HepG2 (cell line): ENCODE data around the gene TIMP3. TPM values are rescaled to one million over a fixed set of nuclear protein-coding genes. Genes with fewer than 3 reads are reported as not detected.

Experiments used
- ATF1 ChIP-seq: IDR thresholded peaks from 2 replicates; pipeline ENCODE4 v1.6.1; 2016; ENCODE audit warnings: mild to moderate bottlenecking, control low read depth
- DR1 ChIP-seq: sonication (generic); formaldehyde crosslinking; IDR thresholded peaks from 2 replicates; pipeline ENCODE4 v1.8.0; 2021; ENCODE audit warnings: mild to moderate bottlenecking, missing genetic modification reagents, inconsistent platforms
- EZH2 ChIP-seq: conservative IDR thresholded peaks from 2 replicates; pipeline ENCODE4 v1.6.1; 2012; ENCODE audit warnings: mild to moderate bottlenecking, low read depth, low read length, moderate library complexity
- FOXP4 ChIP-seq: sonication (generic); formaldehyde crosslinking; IDR thresholded peaks from 2 replicates; pipeline ENCODE4 v1.4.0; 2020; ENCODE audit warnings: missing genetic modification reagents
- HHEX ChIP-seq: IDR thresholded peaks from 2 replicates; pipeline ENCODE4 v1.6.1; 2016; ENCODE audit warnings: control low read depth
- KMT2B ChIP-seq: IDR thresholded peaks from 2 replicates; pipeline ENCODE4 v1.6.1; 2016; ENCODE audit warnings: missing genetic modification reagents, missing compliant biosample characterization
- NAIF1 ChIP-seq: sonication (generic); formaldehyde crosslinking; IDR thresholded peaks from 2 replicates; pipeline ENCODE4 v1.5.0; 2020; ENCODE audit warnings: mild to moderate bottlenecking, missing genetic modification reagents, borderline replicate concordance
- NFKB2 ChIP-seq: sonication (generic); formaldehyde crosslinking; IDR thresholded peaks from 2 replicates; pipeline ENCODE4 v1.4.0; 2020; ENCODE audit warnings: missing genetic modification reagents, borderline replicate concordance
- NFKBIZ ChIP-seq: IDR thresholded peaks from 2 replicates; pipeline ENCODE4 v1.6.1; 2018; ENCODE audit warnings: missing genetic modification reagents, missing compliant biosample characterization
- NFYB ChIP-seq: sonication (generic); formaldehyde crosslinking; IDR thresholded peaks from 2 replicates; pipeline ENCODE4 v1.4.0; 2020; ENCODE audit warnings: missing genetic modification reagents
- NPAS2 ChIP-seq: sonication (generic); formaldehyde crosslinking; IDR thresholded peaks from 2 replicates; pipeline ENCODE4 v1.8.0; 2022; ENCODE audit warnings: mild to moderate bottlenecking, missing genetic modification reagents, borderline replicate concordance
- RARG ChIP-seq: sonication (generic); formaldehyde crosslinking; IDR thresholded peaks from 2 replicates; pipeline ENCODE4 v1.4.0; 2020; ENCODE audit warnings: low read depth, mild to moderate bottlenecking, missing genetic modification reagents
- REXO4 ChIP-seq: sonication (generic); formaldehyde crosslinking; IDR thresholded peaks from 2 replicates; pipeline ENCODE4 v1.8.0; 2022; ENCODE audit warnings: missing genetic modification reagents, mild to moderate bottlenecking, borderline replicate concordance
- SMC3 ChIP-seq: IDR thresholded peaks from 2 replicates; pipeline ENCODE4 v1.6.1; 2011; ENCODE audit warnings: low read length, improper control_type of control experiment
- SNAPC5 ChIP-seq: sonication (generic); formaldehyde crosslinking; IDR thresholded peaks from 2 replicates; pipeline ENCODE4 v1.8.1; 2023; ENCODE audit warnings: mild to moderate bottlenecking, missing genetic modification reagents, borderline replicate concordance
- TIGD3 ChIP-seq: sonication (generic); formaldehyde crosslinking; IDR thresholded peaks from 2 replicates; pipeline ENCODE4 v1.5.1; 2020; ENCODE audit warnings: mild to moderate bottlenecking, missing genetic modification reagents, borderline replicate concordance
- ZNF101 ChIP-seq: sonication (generic); formaldehyde crosslinking; IDR thresholded peaks from 2 replicates; pipeline ENCODE4 v1.4.0; 2020; ENCODE audit warnings: mild to moderate bottlenecking, low read depth, missing genetic modification reagents, borderline replicate concordance
- ZNF607 ChIP-seq: sonication (generic); formaldehyde crosslinking; IDR thresholded peaks from 2 replicates; pipeline ENCODE4 v1.5.1; 2020; ENCODE audit warnings: missing genetic modification reagents, mild to moderate bottlenecking, borderline replicate concordance
- polyA plus RNA-seq, 8 experiments: library from polyadenylated mRNA; depleted of rRNA in 3 of 8; stranded (reverse) in 7 of 8; unstranded in 1 of 8; fragments of >200 nt; fragmentation: Illumina TruSeq in 4 of 8; extraction: Trizol in 4 of 8; gene quantifications; 2 replicates each; pipeline versions ENCODE4 v1.2.1 to v1.2.3, GENCODE V29; 2011 to 2016; ENCODE audit warnings: low read depth in 4 of 8, missing spikeins in 1 of 8, mixed read lengths in 1 of 8; ENCODE audit not compliant: insufficient read depth in 1 of 8
- total RNA-seq, 5 experiments: library from RNA; depleted of rRNA; stranded (reverse); fragments of >200 nt; fragmentation: Illumina TruSeq; extraction: Trizol; gene quantifications; 2 replicates each; pipeline ENCODE4 v1.2.3, GENCODE V29; 2016; ENCODE audit warnings: low read depth in 1 of 5
- TF ChIP-seq, protein P1 (sequence below): sonication (generic); formaldehyde crosslinking; IDR thresholded peaks from 2 replicates; pipeline ENCODE4 v1.4.0; 2020; ENCODE audit warnings: missing genetic modification reagents, borderline replicate concordance
- TF ChIP-seq, protein P2 (sequence below): IDR thresholded peaks from 2 replicates; pipeline ENCODE4 v1.6.1; 2018; ENCODE audit warnings: missing genetic modification reagents

TIMP3 gene
- total and polyA plus RNA-seq, 2 of the 13 experiments (the other 11 are each of a cell fraction or from before 2014, with no cell fraction given): 57.3 to 86.6 TPM

DNA sequence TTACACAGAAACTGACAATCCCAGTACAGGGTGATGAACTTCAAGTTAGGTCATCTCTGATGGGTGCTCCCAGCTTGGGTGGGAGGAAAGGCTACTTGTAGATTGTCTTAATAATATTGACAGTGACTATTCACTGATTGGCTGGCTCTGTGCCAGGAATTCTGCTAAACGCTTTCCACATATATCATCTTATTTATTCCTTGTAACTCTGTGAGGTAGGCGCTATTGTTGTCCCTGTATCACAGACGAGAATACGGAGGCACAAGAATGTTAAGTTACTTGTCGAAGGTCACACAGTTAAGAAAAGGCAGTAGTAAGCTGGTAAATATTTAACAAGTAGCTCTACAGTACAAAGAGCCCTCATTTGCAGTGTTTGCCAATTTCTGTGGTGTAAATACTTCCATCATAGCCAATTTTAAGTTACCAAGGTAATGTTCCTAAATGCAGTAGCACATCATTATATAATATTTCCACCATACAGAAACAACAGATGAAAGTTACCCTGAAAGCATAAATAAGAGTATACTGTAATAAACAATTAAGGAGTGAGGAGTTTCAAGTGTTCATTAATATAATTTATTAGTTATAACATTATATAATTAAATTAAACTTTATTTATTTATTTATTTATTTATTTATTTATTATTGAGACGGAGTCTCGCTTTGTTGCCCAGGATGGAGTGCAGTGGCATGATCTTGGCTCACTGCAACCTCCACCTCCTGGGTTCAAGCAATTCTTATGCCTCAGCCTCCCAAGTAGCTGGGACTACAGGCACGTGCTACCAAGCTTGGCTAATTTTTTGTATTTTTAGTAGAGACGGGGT lies 11.5 kb upstream of the TIMP3 start (continued):
- TF ChIP-seq, protein P1, sequence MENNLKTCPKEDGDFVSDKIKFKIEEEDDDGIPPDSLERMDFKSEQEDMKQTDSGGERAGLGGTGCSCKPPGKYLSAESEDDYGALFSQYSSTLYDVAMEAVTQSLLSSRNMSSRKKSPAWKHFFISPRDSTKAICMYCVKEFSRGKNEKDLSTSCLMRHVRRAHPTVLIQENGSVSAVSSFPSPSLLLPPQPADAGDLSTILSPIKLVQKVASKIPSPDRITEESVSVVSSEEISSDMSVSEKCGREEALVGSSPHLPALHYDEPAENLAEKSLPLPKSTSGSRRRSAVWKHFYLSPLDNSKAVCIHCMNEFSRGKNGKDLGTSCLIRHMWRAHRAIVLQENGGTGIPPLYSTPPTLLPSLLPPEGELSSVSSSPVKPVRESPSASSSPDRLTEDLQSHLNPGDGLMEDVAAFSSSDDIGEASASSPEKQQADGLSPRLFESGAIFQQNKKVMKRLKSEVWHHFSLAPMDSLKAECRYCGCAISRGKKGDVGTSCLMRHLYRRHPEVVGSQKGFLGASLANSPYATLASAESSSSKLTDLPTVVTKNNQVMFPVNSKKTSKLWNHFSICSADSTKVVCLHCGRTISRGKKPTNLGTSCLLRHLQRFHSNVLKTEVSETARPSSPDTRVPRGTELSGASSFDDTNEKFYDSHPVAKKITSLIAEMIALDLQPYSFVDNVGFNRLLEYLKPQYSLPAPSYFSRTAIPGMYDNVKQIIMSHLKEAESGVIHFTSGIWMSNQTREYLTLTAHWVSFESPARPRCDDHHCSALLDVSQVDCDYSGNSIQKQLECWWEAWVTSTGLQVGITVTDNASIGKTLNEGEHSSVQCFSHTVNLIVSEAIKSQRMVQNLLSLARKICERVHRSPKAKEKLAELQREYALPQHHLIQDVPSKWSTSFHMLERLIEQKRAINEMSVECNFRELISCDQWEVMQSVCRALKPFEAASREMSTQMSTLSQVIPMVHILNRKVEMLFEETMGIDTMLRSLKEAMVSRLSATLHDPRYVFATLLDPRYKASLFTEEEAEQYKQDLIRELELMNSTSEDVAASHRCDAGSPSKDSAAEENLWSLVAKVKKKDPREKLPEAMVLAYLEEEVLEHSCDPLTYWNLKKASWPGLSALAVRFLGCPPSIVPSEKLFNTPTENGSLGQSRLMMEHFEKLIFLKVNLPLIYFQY (CRISPR knock-in tag): no peak
- TF ChIP-seq, protein P2, sequence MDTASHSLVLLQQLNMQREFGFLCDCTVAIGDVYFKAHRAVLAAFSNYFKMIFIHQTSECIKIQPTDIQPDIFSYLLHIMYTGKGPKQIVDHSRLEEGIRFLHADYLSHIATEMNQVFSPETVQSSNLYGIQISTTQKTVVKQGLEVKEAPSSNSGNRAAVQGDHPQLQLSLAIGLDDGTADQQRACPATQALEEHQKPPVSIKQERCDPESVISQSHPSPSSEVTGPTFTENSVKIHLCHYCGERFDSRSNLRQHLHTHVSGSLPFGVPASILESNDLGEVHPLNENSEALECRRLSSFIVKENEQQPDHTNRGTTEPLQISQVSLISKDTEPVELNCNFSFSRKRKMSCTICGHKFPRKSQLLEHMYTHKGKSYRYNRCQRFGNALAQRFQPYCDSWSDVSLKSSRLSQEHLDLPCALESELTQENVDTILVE: no peak
- TF ChIP-seq TIGD3 (CRISPR knock-in tag) (no peak), NAIF1 (no peak), DR1 (no peak), EZH2 (no peak), ZNF101 (CRISPR knock-in tag) (no peak), ATF1 (CRISPR knock-in tag) (no peak; the same call in 1 of the 2 replicates), KMT2B (CRISPR knock-in tag) (no peak), ZNF607 (CRISPR knock-in tag) (no peak), SMC3 (no peak), HHEX (CRISPR knock-in tag) (no peak), NFKBIZ (no peak), NPAS2 (no peak), FOXP4 (CRISPR knock-in tag) (peak; percentile 85), NFYB (CRISPR knock-in tag) (peak; percentile 62), REXO4 (CRISPR knock-in tag) (no peak), SNAPC5 (CRISPR knock-in tag) (no peak), NFKB2 (no peak), RARG (no peak)
